ENCODE data around the gene CAMK2D.
"Not testable (repeated sequence)": the region's sequence is repeated elsewhere in the genome, so short reads cannot be mapped to it uniquely, and the experiment has no call there.

The CAMK2D gene

DNA sequence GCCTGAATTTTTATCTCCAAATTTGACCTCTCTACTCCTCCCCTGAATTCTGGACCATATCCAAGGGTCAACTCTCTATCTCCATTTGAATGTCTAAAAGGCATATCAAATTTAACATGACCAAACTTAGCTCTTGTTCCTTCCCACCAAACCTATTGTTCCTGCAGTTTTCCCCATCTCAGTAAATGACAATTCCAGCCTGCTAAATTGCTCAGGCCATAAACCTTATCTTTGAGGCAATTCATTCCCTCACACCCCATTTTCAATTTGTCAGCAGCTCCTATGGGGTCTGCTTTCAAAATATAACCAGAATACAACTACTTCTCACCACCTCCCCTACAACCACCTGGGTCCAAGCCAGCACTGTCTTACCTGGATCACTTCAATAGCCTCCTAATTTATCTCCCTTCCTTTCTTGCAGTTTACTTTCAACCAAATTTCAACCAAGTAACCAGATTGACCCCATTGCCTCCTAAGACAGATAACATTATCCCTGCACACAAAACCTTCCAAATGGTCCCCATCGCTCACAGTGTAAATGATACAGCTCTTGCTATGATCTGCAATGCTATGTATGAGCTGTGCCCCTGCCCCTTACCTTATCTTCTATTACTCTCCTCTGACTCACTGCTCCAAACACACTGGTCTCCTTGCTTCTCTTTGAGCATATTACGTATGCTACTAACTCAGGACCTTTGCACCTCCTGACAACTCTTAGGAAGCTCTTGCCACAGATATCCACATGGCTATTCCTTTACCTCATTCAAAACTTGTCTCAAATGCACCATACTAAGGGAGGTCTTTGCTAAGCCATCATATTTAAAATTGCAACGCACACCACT, 66.0 kb downstream of the CAMK2D start:
- TF ChIP-seq, protein P1, sequence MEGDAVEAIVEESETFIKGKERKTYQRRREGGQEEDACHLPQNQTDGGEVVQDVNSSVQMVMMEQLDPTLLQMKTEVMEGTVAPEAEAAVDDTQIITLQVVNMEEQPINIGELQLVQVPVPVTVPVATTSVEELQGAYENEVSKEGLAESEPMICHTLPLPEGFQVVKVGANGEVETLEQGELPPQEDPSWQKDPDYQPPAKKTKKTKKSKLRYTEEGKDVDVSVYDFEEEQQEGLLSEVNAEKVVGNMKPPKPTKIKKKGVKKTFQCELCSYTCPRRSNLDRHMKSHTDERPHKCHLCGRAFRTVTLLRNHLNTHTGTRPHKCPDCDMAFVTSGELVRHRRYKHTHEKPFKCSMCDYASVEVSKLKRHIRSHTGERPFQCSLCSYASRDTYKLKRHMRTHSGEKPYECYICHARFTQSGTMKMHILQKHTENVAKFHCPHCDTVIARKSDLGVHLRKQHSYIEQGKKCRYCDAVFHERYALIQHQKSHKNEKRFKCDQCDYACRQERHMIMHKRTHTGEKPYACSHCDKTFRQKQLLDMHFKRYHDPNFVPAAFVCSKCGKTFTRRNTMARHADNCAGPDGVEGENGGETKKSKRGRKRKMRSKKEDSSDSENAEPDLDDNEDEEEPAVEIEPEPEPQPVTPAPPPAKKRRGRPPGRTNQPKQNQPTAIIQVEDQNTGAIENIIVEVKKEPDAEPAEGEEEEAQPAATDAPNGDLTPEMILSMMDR (IDR thresholded peaks at IDR 0.05; ENCODE audit: extremely low read depth, missing control alignments) = no peak
- no peak for DNase-seq (ENCODE audit: low spot score)

DNA sequence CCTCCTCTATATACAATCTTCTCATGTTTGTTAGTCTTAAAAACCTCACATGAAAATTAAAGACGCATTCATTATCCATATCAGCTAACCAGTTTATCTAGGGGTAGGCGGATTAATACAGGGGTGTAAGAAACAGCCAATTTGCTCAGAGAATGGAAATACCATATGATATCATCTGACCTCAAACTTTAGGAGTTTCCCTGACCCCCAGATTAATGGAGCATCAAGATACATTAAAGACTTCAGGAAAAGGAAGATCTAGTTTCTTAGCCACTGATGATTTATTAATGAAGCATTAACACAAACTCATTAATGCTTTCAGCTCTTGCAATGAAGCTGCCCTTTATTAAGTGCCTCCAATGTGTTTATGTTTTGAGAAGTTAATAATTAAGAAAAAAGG, 67.5 kb downstream of the CAMK2D start:
- TF ChIP-seq, protein P1 (IDR thresholded peaks at IDR 0.05; ENCODE audit: extremely low read depth, missing control alignments) = no peak
- DNase-seq (ENCODE audit: low spot score) = no peak

DNA sequence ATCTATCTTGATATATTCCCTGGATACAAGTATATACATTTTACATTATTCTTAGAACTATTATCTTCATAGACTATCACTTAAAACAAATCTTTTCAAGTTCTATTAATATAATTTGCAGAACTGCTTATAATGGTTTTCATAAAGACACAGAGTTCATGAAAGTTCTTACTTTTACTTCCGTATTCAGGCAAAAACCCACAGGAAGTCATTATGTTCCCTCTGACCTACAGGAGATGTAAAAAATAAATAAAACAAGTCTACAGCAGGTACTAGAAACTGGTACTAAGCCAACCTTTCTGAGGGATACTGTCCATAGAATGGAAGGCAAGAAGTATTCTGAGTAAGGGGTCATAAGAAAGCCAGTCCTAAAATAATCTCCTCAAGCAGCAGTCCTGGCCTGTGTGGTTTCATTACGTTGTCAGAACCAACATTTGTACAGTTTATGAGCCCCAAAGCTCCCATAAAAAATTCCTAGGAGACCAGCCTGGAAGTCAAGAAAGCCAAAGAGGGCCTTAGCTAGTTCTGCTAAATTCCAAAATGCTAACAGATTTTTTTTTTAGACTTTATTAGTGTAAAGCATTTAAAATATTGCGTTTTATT, 68.6 kb downstream of the CAMK2D start:
- DNase-seq (ENCODE audit: low spot score) = no peak
- TF ChIP-seq, protein P1 (IDR thresholded peaks at IDR 0.05; ENCODE audit: extremely low read depth, missing control alignments) = no peak

DNA sequence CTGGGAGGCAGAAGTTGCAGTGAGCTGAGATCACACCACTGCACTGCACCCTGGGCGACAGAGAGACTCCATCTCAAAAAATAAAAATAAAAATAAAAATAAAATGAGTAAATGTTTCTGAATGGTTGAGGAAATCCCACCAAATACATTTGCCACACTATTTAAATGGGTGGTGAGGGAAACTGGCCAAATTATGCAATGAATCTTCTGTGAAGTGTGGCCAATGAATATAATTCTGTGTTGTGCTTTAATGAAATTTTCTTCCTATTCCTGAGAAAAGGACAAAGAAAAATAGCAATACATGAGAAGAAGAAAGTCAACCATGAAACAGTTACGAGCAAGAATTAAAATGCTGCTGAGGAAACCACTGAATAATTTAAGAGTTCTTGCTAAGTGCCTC, 69.9 kb downstream of the CAMK2D start:
- no peak for DNase-seq (ENCODE audit: low spot score)
- TF ChIP-seq, protein P1 (IDR thresholded peaks at IDR 0.05; ENCODE audit: extremely low read depth, missing control alignments) = no peak

DNA sequence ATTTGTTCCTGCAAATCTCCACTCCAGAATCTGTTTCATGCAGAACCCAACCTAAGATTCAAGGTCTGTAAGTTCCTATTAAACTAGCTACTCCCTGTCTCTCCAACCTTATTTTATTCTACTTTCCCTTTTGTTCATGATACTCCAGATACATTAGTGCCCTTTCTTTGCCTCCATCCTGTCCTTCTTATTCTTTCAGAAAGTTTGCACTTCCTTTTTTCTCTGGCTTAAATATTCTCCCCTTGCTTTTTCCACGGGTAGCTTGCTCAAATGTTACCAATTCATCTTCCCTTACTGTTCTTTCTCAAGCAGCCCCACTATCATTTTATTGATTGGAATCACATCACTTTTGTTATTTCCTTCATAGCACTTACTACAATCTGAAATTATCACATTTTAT, 72.1 kb downstream of the CAMK2D start:
- TF ChIP-seq, protein P1 (IDR thresholded peaks at IDR 0.05; ENCODE audit: extremely low read depth, missing control alignments) = no peak
- no peak for DNase-seq (ENCODE audit: low spot score)

DNA sequence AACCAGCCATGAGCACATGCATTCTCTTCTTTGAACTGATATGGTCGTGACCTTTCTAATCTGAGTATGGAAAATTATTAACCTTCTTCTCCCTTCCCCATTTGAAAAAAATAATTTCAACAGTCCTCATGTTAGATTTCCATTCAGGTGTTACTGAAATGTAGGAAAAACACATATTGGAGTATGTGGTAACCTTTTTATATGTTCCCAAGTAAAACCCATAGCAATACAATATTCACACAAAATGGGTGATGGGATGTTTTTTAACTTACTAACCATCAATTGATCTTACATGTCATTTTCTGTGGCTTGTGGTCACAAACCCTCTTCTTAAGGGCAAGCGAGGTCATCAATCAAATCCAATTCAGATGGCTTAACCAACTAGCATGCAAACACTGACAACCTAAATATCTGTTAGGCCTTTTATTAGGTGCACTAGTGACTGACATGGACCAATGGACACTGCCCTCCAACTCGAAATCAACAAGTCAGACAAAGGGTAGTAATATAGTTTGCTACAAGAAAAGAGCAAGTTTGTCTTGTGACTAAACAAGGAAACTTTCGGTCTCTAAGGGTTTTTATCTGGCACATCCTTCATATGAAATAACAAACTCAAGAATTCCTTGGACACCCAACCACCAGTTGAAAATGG, 74.3 kb downstream of the CAMK2D start:
- DNase-seq (ENCODE audit: low spot score) = no peak
- TF ChIP-seq, protein P1 (IDR thresholded peaks at IDR 0.05; ENCODE audit: extremely low read depth, missing control alignments) = no peak

DNA sequence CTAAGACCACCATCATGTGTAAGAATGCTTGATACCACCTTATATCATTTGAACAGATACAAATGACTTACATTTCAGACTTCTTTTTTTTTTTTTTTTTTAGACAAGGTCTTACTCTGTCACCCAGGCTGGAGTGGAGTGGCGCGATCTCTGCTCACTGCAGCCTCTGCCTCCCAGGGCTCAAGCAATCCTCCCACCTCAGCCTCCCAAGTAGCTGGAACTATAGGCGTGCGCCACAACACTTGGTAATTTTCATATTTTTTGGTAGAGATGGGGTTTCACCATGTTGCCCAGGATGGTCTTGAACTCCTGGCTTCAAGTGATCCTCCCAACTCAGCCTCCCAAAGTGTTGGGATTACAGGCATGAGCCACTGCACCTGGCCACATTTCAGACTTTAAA, 76.4 kb downstream of the CAMK2D start:
- DNase-seq (ENCODE audit: low spot score) = not testable (repeated sequence)
